HG03457 (cell line): Measurements from ENCODE around the gene LRRC8C.
"Not testable (repeated sequence)": the region's sequence is repeated elsewhere in the genome, so short reads cannot be mapped to it uniquely, and the experiment has no call there.

ENCODE experiments used
- ATAC-seq: cut with Tn5 transposase; IDR thresholded peaks from one replicate; pipeline ENCODE4 v1.9.1; 2021; ENCODE audit warnings: moderate number of reproducible peaks; ENCODE audit not compliant: unreplicated experiment

Gene LRRC8C

DNA sequence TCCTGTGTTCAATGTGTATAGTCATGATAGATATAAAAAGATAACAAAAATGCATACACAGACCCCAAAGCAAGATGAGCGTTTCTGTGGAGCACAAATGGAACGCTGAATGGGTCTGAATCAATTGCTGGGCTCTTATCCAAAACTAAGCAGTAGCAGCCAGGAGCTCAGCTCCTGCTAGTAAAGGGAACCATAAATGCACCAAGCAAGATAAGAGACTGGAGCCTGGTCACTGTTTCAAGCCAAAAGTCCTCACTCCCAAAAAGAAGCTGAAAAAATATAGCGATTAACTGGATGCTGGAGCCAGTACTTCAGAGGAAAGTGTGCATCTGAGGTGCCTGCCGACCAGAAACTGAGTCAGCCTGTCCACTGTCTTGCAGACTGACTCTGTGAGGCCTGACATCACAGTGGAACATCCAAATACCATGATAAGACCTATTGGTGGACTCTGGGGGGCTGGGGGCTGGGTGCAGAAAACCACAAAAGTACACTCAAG is 68.9 kb downstream of the LRRC8C start:
- no peak for ATAC-seq

DNA sequence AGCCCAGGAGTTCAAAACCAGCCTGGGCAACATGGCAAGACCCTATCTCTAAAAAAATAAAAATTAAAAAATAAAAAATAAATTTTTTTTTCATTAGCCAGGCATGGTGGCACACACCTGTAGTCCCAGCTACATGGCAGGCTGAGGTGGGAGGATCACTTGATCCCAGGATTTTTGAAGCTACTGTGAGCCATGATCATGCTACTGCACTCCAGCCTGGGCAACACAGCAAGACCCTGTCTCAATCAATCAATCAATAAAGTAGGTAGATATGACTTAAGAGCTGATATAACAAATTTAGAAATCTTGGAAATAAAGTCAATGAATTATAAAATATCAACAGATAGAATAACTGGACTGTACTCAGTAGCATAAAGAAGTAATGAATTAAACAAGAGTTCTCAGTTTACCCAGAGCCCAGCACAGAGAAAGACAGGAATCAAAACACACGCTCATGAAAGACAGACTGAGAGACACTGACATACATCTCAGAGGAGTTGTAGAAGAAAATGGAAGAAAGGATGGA is 69.7 kb downstream of the LRRC8C start:
- no peak for ATAC-seq

DNA sequence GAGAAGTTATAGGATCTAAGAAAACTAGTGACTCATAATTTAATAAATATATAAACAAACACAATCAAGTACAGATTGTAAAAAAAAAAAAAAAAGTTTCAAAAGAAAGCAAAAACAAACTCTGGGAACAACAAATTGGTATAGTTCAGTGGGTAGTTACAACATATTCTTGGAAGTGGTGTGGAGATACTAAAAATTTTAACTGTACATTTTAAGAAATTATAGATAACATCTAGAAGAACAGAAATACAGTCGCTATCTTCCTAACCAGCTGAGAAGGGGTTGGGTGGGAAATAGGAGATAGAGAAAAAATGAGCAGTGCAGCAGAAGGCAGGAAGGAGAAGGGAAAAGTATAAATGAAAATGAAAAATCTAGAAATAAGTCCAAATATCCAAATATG is 70.5 kb downstream of the LRRC8C start:
- ATAC-seq: no peak

DNA sequence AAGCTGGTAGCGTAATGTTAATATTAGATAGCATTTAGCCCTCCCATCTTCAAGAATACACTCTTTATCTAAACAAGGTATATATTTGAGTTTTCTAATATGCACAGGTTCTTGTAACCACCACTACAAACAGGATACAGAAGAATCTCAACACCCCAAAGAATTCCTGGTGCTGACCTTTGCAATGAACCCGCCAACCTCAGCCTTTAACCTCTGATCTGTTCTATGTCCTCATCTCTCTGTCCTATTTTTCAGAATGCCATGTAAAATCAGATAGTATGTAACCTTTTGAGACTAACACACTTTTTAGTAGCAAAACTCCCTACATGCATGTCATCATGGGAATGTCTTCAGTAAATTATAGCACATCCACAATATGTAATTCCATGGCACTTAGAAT is 71.1 kb downstream of the LRRC8C start:
- no peak for ATAC-seq

DNA sequence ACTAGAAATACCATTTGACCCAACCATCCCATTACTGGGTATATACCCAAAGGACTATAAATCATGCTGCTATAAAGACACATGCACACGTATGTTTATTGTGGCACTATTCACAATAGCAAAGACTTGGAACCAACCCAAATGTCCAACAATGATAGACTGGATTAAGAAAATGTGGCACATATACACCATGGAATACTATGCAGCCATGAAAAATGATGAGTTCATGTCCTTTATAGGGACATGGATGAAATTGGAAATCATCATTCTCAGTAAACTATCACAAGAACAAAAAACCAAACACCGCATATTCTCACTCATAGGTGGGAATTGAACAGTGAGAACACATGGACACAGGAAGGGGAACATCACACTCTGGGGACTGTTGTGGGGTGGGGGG is 72.0 kb downstream of the LRRC8C start:
- not testable (repeated sequence) for ATAC-seq

DNA sequence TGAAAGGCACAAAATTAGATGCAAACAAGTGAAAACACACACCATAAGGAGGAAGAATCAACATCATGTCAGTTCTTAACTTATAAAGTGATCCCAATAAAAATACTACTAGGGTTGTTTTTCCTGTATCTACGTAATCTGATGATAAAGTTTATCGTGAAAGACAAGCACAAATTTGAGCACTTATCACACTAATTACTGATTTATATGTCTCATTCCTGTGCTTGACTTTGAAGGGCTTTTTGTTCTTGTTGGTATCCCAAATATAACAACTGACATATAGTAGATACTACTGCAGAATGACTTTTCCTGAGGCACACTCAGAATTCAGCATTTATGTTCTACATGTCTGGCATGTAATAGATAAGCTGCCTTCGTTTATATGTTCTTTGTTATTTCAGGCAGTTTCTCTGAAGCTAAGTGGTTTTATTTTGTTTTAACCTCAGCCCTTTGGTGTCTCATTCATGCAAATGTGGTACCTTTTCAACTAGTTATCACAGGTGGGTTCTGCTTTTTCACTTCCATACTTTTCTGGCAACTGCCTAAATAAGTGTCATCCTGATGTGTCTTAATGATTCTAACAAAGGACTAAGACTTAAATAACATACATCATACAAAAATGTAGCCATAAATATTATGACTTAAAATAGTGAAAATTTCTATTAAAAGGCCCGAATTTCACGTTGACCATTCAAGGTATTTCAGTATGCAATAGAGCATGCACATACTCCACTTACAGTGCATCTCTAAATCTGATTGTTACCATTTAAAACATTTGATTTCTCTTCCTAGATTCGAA is 73.2 kb downstream of the LRRC8C start:
- no peak for ATAC-seq

DNA sequence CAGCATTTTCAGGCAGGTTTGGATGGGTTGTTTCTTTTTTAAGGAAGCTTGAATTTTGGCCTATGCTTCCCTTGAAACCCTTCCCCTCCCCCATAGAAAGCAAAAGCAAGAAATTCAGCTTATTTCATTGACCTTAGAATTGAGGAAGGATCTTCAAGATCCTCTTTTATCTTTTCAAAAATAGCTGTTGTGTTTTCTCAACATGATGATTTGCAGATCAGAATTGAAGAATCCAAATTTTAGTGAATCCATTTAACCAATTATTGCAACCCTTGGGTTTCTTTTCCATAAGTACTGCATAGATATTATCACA is 73.7 kb downstream of the LRRC8C start:
- no peak for ATAC-seq

DNA sequence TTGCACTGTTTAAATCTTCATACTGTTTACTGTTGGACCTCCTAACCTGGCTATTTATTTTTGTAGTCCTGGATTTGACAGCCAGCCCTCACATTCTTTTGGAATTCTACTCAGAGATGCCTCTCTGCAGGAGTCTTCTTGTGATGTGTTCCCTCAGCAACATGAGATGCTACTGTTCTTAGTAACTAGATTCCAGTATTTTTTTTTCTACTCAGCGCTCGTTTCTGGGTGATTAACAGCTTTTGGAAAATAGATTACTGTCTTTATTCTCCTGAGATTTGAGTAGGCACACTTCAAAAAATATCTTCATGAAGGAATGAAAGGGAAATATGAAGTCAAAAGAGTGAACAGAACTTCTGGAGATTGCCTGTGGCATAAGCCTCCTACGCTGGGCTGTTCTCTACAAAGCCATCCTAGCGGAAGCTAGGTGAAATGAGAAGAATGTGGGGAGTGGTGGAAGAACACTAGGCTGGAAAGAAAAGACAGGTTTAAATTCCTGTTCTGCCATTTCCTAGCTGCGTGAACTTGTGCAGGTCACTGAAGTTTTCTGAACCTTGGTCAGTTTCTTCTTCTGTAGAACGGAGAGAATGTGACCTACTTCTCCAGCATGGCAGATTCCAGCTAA is 75.9 kb downstream of the LRRC8C start:
- ATAC-seq: no peak

DNA sequence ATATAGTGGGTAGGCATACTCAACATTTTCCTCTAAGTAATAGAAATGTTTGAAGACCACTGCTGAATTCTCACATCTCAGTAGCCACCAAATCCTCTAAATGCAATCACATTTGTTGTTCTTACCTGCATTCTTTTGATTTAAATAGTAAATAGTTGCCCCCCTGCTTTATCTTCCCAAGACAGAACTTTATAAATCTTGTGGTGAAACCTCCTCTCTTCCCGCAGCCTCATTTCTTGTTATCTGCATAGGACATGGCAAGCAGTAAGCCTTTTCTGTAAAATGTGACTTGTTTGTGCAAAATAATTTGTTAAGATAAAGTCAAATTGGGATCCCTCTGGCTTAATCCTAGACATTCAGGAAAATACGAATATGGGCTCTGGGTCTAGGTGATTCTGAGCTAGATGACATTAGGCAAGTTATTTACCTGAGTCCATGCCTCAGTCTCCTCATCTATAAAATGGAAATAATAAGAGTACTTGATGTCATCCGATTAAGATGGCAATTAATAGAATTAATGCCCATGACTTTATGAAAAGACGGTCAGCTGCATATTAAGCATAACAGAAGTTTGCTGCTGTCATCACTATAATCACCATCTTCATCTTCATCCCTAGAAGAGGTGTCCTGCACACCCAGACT is 77.7 kb downstream of the LRRC8C start:
- no peak for ATAC-seq

DNA sequence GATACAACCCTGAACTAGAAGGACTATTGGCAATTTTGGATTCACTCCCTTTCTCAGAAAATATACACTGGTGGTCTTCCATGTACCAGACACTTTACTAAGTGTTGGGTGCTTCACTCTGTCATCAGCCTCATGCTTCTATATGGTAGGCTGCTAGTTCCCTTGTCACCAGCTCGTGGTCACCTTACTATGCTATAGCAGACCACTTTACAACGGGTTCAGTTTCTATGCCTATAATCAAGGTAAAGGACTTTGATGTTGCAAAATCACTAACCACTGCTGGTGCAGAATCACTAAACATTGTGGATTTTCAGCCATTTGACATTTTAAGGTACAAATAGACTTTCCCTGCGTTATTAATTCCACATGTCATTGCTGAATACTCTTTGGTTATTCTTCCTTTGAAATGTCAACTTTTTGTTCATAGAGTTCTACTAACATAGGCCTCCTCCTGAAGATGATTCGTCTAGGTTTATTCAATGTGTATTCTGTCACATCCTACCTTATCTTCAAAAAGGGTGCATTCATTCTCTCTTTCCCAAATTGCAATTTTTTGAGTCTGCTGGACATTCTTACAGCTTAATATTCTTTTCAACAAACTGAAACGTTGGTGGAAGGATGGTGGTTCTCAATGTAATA is 78.3 kb downstream of the LRRC8C start:
- ATAC-seq: no peak

DNA sequence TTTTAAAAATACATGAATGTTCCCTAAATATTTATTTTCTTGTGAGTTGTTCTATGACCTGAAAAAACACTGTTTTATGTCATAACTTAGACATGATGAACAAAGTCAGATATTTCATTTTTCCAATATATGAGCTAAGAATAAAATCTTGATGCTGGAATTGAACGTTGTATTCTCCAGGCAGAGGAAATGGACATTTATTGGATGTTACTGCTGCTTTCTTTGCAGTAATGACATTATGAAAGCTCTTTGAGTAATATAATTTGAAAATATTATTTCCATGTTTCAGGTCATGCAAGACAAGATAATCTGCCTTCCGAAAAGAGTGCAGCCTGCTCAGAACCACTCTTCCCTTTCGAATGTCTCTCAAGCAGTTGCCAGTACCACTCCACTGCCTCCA is 79.5 kb downstream of the LRRC8C start:
- ATAC-seq: no peak

DNA sequence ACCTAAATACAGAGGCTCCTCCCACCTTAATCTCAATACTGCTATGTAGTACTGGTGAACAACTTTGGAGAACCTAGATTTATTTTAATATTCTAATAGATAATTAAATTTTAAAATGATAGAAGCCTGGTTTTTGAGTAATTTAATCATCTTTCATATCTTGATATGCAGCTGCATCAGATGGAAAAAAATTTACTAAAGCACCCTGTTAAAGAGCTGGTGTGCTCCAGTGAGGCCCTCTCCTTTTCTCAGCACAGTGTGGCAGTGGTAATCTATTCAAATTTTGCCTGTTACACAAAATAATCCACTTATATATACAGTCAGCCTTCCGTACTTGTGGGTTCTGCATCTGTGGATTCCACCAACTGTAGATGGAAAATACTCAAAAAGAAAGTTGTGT is 82.8 kb downstream of the LRRC8C start:
- no peak for ATAC-seq

DNA sequence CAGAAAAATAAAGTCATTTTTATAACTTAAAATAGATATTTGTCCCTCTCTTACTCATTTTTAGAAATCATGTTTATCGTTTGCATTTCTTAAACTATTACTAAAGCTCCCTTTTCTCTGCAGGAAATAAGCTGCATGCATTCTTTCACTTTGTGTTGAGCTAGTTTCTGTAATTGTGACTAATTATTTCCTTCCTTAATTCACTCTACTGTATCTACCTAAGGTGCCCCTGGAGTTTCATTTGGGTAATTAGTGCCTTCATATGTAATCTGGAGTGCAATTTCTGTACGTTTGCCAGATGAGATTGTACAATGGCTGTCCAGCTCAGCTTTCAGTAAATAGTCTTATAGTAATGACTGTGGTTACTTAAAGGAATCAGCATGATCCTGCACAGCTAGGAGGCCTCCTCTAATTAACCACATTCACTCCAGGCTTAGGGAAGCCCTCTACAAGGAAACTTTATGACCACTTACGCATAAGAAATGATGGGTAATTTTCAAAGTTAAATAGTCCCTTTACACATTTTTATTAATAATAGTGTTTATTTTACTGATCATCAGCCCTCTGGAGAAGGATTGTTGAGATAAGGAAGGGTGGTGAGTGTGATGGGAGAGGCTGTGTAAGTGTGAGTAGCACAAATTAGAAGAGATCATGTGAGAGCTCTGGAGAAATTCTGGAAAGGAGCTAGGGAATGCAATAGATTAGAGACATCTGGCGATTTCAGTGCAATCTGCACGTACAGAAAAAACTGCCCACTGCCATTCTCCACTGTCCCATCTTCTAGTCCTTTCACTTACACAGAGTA is 86.8 kb downstream of the LRRC8C start:
- peak; percentile 75 for ATAC-seq

DNA sequence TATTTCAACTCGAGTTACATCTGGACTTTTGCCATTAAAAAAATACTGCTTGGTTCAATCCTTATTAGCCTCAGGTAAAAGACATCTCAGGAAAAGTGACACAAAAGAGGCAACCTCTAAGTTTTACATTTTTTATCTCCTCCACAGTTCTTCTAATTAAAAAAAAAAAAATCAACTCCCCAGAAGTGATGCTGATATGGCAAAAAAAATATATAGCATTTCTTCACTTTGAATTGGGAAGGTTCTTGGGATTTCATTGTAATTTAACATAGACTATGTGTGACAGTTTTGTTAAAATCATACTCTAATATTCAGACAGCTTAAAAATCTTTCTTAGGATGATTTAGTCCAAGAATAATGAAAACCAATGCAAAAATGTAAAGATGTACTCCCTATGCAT is 87.9 kb downstream of the LRRC8C start:
- ATAC-seq: no peak

DNA sequence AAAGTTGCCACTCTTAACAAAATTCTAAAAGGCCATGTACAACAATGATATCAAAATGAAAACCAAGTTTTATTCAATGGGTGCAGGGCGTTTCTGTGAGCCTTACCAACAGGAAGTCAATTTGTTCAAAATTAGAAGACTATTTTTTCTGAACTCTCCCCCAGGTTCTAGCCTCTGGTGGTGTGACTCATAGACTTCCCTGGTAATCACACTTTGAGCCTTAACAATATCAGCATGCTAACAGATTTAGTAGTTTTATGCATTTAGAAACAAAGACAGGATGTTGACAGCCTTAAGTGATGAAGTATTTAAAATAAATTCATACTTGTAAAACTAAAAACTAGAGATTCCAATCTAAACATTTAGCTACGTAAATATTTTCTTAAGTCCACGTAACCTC is 88.4 kb downstream of the LRRC8C start:
- ATAC-seq: no peak

DNA sequence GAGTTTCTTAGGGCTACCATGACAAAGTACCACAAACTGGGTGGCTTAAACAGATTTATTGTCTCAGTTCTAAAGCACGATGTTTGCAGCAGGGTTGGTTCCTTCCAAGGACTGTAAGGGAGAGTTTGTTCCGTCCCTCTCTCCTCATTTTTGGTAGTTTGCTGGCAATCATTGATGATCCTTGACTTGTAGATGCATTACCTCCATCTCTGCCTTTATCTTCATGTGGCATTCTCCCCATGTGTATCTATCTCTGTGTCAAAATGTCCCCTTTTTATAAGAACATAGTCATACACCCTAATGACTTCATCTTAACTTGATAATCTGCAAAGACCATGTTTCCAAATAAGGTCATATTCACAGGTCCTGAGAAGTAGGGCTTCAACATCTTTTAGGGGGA is 90.2 kb downstream of the LRRC8C start:
- no peak for ATAC-seq

DNA sequence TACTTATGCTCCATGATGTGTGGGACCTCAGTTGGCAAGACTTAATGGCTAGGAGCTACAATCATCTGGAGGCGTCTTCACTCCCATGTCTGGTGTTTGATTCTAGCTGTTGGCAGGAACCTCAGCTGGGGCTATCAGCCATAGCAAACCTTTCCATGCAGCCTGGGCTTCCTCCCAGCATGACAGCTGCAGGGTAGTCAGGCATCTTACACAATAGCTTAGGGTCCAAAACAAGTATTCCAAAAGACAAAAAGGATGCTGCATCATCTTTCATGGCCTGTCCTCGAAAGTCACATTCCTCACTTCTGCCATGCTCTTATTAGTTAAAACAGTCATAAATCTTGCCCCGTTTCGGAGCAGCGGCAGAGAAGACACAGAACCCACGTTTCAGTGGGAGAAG is 90.9 kb downstream of the LRRC8C start:
- no peak for ATAC-seq

DNA sequence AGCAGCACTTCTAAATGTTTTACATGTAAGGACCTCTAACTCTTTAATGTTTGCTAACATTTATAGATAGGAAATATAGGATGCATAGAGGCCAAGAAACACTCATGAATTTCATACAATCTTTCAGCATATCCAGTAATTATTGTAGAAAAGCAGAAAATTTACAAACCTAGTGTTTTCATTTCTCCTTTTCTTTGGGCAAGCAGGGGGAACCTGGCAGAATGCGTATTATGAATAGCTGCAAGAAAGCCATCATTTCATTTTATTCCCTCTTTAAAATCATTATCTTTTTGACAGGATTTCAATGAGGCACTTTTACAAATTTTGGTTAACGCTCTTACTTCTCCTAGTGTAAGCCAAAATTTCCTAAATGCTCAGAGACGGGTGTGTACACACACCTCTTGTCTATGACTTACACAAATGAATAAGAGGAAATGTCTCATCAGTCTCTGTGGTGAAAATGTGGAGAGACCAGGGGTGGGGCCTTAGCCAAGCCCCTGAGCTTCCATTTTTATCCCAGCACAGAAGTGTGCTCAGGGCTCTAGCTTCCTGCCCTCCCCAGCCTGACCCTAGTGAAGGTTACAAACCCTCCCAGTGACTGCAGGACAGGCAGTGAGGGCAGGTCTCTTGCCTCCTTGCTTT is 91.6 kb downstream of the LRRC8C start:
- no peak for ATAC-seq

DNA sequence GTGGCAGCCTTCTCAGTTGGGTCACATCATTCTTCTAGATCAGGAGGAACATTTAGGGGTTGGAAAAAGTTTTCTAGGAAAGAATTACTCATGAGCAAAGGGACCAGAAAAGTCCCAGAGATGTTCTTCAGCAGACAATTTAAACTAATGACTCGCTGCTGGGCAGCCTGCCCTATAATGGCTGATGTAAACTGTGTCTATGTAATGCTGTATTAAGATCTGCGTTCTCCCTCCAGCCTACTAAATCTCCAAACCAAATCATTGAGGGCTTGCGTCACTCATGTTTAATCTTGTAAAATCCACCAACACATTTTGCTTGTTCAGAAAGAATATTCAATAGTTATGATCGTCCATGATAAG is 92.1 kb downstream of the LRRC8C start:
- ATAC-seq: no peak

DNA sequence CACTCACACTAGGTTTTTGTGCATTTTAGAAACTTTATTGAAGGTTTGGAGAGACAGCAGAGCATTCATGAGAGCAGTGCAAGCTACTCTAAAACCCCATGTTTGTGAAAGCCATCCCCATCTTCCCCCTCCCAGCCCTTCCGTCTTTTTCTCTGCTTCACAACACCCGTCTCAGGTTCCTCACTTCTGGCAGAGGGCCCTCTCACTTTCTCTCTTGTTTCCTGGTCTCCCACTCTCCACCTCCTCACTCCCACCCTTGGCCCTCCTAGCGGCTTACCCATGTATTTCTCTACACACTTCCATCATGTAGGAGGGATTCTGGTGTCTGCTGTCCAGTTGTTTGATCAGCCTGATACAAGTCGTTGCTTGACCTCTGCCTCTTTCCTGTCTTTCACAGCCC is 92.7 kb downstream of the LRRC8C start:
- no peak for ATAC-seq
